HL-60 (cell line): ENCODE results near the gene ZNF287.
A peak's percentile ranks its signal among the peaks of the same experiment; 100 is the strongest.

Source experiments
- DNase-seq, 2 experiments: peaks; one replicate each; pipeline ENCODE4 v3.0.0-alpha.2; 2010 to 2020; ENCODE audit warnings: low read depth in 1 of 2, low spot score in 1 of 2
- H3K27ac ChIP-seq: fragments of 250-450 bp; sonication (Bioruptor Pico); replicated peaks from 2 replicates; pipeline ENCODE4 v1.5.1; 2020; ENCODE audit warnings: mild to moderate bottlenecking, moderate library complexity
- H3K27me3 ChIP-seq: fragments of 250-450 bp; sonication (Bioruptor Pico); 2 replicates; pipeline ENCODE4 v1.5.1; 2021; ENCODE audit warnings: mild to moderate bottlenecking, moderate library complexity; ENCODE audit not compliant: insufficient read depth, poor library complexity, severe bottlenecking
- H3K4me3 ChIP-seq: replicated peaks from 2 replicates; pipeline ENCODE4 v1.5.1; 2011; ENCODE audit warnings: mild to moderate bottlenecking, control low read depth, low read length; ENCODE audit not compliant: insufficient read depth
- CTCF ChIP-seq: IDR thresholded peaks from one replicate; pipeline ENCODE4 v1.5.1; 2011; ENCODE audit warnings: low read length, control low read depth, inconsistent platforms; ENCODE audit not compliant: insufficient read depth
- GABPA ChIP-seq: IDR thresholded peaks from 2 replicates; pipeline ENCODE4 v1.6.1; 2012; ENCODE audit warnings: low read depth
- POLR2AphosphoS5 ChIP-seq: IDR thresholded peaks from 2 replicates; pipeline ENCODE4 v1.6.1; 2012; ENCODE audit warnings: low read depth
- REST ChIP-seq: IDR thresholded peaks from 2 replicates; pipeline ENCODE4 v1.6.1; 2012; ENCODE audit warnings: low read depth; ENCODE audit not compliant: insufficient replicate concordance
- SPI1 ChIP-seq: IDR thresholded peaks from 2 replicates; pipeline ENCODE4 v1.6.1; 2012; ENCODE audit warnings: low read depth, mild to moderate bottlenecking, borderline replicate concordance

The ZNF287 gene

GRCh38 chr17:16593356-16594102, 24.5 kb upstream of the ZNF287 start:
- TF ChIP-seq CTCF (no peak), GABPA (no peak), SPI1 (no peak), REST (no peak), POLR2AphosphoS5 (no peak)
- H3K27ac ChIP-seq: no peak overlapping the region
- no peak for DNase-seq

DNA sequence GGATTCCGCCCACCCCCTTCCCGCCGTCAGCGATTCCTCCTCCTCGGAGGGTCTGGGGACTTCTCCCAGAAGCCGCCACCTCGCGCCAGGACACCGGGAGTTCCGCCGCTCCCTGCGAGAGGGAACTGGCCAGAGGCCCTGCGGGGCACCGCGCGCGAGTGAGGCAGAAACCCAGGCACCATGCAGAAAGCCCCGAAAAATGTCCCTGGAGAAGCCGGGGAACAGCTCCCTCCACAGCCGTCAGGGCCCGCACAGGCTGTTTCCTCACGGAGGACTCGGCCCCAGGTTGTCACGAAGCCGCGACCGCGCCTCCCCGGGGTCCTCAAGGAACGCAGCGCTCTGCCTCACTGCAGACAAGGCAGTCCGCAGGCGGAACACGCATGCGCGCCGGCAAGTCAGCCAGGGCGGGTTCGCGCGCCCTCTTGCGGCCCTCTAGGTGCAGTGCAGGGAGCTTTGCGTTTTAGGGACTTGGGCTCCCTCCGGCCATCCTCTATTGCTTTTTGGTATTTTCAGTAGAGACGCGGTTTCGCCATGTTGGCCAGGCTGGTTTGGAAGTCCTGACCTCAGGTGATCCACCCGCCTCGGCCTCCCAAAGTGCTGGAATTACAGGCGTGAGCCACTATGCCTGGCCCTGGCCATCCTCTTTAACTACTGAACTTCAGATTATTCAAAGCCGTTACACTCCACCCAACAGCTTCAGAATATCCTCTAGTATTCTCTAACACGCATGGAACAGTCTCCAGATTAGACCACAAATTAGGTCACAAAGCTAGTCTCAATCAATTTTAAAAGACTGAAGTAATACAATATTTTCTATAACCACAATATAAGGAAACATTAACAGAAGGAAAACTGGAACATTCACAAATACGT, 20.3 kb upstream of the ZNF287 start:
- peak overlapping the region; percentile 31 for H3K4me3 ChIP-seq
- peak; percentile 40 to 81 for DNase-seq
- no peak overlapping the region for H3K27ac ChIP-seq
- TF ChIP-seq CTCF (peak; percentile 50), GABPA (no peak)
- H3K27me3 ChIP-seq: no peaks in the 10 kb centered on the region

More at GRCh38 chr17:16593356-16594102, 24.5 kb upstream of the ZNF287 start:
- no peak overlapping the region for H3K4me3 ChIP-seq
- no peaks in the 10 kb centered on the region for H3K27me3 ChIP-seq

DNA sequence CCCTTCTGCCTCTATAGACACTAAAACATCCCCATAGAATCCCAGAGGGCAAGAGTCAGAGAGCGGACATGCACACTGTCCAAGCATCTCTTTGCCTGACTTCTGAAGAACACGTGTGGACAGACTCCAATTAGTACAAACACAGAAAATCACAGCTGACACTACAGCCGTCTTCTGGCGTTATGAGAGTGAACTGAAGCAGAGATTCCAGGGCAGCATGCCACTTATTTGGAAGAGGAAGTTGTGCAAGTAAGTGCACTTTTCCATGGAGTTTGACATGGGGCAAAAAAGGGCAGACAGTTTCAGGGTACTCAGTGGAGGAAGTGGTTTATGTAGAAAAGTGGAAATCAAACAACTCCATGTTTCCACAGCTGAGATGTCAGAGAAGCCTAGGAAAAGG, 16.8 kb upstream of the ZNF287 start:
- DNase-seq: no peak
- H3K27me3 ChIP-seq: no peaks in the 10 kb centered on the region
- TF ChIP-seq POLR2AphosphoS5: no peak
- no peak for TF ChIP-seq SPI1
- TF ChIP-seq CTCF: no peak
- no peak for TF ChIP-seq GABPA
- no peak for TF ChIP-seq REST

More for the DNA sequence above, 16.8 kb upstream of the ZNF287 start:
- no peak overlapping the region for H3K27ac ChIP-seq
- H3K4me3 ChIP-seq: no peak overlapping the region
